Measurements from ENCODE around the gene NME7.

The NME7 gene

DNA sequence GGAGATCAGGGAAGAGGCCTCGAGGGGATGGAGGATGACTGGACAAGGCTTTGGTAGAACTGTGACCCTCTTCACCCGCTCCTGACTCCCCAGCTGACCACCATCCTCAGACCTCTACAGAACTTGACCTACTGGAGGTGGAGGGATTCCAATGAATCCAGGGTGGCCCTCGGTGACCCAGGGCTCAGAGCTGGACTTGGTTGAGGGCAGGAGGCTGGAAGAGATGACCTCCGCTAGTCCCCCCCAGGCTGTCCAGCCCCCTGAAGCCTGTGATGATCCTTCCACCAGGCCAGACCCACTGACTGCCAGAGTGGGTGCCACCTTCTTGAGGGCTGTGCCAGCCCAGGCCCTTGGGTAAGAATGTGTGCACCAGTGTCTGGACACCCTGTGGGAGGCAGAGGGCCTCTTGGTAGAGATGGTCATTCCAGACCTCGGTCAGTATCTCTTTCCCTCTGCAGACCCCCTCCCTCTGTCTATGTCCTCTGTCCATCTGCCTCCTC is 216.2 kb downstream of the NME7 start:
- no peak for DNase-seq (ENCODE audit: low spot score)

DNA sequence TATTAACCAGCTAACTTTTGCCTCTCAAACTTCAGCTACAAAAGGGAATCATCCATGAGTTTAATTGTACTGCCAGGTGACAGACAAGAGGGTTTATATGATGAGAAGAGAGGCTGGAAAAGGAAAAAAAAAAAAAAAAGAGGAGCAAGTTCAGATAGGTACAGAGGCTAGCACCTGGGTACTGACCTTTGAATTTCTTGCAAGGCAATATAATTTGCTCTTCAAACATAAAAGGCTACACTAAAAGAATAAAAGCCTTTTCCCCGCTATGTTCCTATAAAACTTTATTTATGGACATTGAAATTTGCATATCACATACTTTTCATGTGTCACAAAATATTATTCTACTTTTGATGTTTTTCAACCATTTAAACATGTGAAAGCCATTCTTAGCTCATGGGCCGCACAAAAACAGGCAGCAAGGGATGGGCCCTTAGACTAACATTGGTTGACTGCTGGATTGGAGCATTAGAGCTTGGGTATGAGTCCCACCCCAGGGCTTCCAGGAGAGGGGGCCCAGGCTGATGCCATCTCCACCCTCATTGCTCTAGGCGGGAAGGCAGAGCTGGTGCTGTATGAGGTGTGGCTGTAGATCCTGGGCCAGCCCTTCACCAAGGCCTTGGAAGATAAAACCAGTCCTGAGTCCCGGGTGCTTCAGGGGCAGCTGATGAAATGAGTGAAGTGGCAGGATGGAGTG is 216.8 kb downstream of the NME7 start:
- no peak for DNase-seq (ENCODE audit: low spot score)

DNA sequence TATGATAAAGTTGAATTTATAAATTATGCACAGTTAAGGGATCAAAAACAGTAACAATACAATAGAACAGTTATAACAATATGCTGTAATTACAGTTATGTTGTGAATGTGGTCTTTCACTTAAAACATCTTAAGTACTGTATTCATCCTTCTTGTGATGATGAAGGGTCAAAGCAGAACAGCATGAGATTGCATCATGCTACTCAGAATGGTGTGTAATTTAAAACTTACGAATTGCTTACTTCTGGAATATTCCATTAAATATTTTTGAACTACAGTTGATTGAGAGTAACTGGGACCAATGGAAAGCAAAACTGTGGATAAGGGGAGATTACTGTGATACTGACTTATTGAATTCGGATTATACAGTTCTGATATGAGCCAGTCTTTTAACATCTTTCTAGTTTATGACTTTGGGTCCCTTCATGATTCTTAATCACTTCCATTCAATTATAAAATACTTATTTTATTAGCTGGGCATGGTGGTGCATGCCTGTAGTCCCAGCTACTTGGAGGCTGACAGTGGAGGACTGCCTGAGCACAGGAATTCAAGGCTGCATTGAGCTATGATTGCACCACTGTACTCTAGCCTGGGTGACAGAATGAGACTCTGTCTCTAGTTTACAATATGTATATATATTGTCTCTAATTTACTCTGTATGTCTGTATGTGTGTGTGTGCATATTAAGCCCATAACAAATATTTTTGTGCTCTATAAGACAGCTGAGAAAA is 217.9 kb downstream of the NME7 start:
- DNase-seq (ENCODE audit: low spot score), result no peak

DNA sequence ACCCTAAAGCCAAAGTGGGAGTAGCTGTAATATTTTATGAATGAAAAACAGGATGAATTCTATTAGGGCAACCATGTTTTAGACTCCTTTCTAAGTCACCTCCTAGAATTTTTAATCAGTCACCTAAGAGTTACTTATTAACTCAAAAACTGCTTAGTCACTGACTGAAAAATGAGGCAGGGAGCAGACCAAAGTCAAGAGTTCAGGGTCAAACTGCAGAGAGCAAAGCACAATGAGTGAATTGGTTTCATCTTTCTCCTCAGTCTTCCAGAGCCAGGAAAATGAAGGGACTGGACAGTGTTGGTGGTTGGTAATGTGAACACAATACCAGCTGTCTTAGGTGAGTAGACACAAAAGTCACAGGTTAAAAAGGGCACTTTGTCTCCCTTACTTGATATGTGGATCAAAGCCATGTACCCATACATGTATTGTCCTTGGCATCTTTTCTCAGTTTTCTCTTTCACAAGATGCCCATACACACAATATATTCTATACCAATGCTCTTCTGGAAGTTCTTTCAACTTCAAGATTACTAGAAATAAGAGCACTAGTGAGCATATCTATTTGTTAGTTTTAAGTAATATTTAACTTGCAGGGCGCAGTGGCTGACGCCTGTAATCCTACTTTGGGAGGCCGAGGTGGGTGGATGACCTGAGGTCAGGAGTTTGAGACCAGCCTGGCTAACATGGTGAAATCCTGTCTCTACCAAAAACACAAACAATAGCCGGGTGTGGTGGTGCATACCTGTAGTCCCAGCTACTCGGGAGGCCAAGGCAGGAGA is 218.9 kb downstream of the NME7 start:
- no peak for DNase-seq (ENCODE audit: low spot score)

DNA sequence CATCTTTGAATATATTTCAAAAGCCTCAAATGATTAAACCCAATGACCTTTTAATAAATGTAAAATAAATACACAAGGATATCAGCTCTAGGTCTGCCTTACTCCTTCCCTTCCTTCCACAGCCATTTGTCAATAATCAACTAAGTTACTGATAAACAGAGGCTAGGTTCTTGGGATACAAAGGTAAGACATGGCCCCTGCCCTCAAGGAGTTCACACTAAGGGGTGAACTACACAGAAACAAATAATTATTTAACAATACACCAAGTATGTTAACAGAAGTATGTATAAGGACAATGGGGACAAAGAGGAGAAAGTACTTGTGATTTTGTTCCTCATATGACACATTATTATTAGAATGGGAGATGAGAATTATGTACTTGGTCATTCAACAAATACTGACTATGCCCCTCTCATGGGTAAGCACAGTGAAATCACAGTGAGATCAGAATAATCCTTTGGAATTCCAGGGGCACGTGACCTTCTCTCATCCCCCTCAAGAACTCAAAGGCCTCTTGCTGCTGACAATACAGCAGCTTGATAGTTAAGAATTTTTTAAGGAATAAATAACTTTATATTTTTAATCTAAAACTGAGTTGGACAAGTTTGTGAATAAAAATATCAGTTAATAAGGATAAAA is 220.9 kb downstream of the NME7 start:
- no peak for DNase-seq (ENCODE audit: low spot score)

DNA sequence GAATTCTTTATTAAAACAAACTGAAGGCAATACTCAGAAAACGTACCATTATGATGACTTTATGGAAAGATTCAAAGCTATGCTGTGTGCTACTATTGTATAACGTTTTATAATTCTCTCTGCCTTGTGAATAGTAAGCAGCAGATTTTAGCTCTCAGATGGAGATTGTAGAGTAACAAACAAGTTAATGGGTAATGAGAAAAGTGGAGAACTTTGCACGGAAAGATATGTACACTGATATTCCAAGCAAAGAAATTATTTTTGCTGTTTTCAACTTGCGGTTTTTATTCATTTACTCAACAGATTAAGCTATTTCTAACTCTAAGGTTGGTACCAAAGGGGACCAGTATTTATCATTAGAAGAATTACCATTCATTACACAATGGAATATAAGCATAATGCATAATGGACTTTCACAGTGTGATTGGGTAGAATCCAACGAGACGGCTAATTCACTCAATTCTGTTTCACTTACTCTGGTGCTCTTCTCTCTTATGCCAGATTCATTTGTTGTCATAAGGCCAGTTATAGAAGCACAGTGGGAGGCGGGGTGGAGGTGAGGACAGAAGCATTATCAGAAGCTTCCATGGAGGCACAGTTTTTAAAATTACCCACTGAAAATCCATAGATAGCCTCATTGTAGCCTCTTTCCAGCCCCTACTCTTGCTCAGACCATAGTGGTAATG is 222.5 kb downstream of the NME7 start:
- no peak for DNase-seq (ENCODE audit: low spot score)

DNA sequence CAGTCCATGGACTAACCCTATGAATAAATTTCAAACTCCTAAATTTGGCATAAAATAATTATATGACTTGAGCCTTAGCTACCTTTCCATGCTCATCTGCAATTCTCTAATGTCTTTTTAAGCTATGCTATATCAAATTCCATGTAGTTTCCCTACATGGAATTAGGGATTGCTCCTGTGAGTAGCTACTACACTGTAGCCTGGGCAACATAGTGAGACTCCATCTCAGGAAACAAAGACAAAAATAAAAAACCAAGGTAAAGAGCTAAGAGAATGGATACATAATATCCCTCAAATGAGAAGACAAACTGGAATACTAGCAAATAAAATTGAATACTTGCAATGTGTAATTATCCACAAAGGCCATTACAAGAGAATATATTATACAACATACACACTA is 223.6 kb downstream of the NME7 start:
- no peak for DNase-seq (ENCODE audit: low spot score)

DNA sequence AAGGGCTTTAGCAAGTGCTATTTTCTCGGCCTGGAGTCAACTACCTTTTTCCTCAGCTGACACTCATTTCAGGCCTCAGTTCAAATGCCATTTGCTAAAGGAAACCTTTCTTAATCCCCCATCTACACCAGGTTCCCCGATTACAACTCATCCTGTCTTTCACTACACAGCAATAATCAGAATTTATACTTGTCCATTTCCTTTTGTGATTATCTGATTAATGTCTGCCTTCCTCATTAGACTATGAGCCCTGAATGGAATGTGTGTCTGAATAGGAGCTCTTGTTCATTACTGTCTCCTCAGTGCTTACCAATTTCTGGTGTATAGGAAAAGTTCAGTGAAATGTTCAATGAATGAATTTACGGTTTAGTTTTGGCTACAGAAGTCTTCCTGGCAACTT is 224.3 kb downstream of the NME7 start:
- DNase-seq (ENCODE audit: low spot score), result no peak

DNA sequence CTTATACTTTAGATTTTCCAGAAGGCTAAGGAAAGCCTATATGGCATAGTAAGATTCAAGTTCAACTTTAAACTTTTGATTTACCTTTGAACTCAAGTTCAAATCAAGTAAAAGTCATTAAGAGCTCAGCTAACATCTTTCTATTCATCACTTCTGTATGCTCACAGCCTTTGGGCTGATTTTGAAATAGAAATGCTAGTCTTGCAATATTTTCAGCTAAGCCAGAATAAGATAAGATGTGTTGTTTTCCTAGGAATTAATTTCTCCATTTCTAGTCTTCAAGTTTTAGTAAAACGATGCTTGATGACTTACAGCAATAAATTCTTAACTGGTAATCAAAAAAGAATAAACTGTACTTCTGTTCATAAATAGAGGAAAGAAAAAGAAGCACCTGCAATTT is 225.5 kb downstream of the NME7 start:
- no peak for DNase-seq (ENCODE audit: low spot score)

DNA sequence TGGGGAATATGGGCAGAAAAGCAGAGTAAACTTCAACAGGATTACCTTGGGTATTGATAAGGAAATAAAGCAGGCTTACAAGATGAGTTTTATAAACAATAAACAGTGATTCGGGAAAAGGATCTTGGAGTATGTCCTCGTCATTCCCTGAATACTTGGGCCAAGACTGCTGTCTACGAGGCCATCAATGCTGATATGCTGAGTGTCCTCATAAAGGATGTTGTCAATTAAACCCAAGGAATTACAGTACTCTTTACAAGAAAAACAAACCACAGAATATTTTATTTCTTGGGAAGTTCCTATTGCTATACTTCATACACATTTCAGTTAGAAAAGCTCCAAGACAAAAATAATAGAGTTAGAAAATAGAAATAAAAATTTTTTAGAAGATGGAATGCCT is 226.2 kb downstream of the NME7 start:
- no peak for DNase-seq (ENCODE audit: low spot score)

DNA sequence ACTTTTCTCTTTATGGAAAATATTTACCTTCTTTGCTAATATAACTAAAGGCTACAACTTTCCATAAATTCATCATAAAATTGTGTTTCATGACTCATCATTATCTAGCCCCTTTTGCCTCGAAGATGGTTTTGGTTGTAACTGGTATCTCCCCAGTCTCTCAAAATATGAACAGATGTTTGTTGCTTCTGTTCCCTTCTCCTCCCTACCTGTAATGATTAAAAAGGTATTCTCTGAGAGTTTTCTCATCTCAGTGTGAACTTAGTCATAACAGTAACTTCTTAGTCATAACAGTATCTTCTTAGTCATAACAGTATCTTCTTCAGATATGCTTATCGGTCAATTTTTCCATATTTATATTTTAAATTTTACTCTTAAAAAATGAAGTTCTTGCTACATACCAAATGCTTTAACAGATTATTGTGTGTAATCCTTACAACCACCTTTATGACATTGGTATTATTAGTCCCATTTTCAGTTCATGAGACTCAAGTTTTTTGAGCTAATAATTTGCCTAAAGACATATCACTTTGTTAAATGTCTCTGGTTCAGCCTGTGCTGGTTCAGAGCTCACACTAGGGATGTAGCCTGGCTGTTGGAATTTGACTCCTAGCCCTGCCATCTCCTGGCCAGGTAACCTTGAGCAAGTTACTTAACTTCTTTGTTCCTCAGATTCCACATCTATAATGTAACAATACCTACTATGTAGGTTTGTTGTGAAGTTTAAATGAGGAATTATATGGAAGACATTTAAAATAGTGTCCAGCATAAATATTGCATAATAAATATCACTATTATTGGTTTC is 228.5 kb downstream of the NME7 start:
- DNase-seq (ENCODE audit: low spot score), result no peak

DNA sequence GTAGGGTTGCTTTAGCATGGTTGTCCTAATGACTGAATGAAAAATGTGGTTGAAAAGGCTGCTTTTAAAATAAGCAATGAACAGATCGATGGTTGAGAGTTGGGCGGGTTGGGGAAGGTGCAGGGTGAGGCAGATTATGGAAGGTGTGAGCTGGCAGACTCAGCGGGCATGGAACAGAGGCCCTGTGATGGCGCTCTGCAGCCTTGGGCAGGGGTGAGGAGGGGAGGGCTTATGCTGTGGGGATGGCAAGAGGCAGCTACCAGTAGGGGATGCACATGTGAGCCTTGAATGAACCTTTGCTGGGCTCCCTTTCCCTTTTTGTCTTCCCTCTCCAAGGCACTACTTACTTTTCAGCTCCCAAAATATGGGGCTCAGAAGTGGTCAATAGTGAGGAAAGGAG is 230.2 kb downstream of the NME7 start:
- DNase-seq (ENCODE audit: low spot score), result no peak

DNA sequence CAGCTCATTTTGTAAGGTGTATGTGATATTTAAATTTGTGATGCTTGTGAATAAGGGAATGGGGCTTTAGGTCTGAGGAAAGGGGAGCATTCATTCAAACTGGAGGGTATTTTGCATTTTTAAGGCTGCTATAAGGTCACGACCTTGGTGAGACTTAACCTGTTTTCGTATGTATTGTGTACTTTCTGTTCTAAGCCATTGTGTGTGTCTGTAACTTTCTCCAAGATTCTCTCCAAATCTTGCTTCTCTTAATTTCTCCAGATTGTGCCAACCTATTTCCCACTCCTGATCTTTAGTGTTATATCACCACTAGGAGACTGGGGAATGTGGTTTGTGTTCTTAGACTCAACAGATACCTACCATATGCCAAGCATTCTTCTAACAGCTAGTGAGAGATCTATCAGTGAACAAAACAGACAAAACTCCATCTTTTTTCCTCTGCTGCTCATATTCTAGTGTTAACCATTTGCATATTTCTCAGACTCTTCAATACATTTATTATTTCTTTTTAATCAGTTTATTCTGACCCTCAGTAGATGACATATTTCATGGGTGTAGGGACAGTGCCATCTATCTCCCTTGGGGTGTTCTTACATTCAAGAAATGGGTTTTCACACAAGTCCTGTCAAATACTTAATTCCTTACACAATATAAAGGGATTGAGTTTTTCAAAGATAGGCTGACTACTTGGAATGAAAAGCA is 233.6 kb downstream of the NME7 start:
- DNase-seq (ENCODE audit: low spot score), result no peak

DNA sequence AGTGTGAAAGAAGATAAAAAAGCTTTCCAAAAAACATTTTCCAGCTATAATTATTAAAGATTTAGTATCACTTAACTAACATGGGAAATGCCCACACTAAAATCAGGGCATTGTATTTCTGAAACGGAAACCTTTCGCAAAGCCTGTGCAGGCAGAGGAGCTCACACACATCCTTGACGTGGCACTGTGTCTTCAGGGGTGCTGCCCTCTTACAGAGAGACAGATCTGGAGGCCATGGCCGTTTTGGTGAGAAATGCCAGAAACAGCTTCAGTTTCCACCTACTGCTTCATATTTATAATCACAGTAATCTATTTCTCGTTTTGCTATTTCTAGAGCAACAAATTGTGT is 234.4 kb downstream of the NME7 start:
- DNase-seq (ENCODE audit: low spot score), result no peak

DNA sequence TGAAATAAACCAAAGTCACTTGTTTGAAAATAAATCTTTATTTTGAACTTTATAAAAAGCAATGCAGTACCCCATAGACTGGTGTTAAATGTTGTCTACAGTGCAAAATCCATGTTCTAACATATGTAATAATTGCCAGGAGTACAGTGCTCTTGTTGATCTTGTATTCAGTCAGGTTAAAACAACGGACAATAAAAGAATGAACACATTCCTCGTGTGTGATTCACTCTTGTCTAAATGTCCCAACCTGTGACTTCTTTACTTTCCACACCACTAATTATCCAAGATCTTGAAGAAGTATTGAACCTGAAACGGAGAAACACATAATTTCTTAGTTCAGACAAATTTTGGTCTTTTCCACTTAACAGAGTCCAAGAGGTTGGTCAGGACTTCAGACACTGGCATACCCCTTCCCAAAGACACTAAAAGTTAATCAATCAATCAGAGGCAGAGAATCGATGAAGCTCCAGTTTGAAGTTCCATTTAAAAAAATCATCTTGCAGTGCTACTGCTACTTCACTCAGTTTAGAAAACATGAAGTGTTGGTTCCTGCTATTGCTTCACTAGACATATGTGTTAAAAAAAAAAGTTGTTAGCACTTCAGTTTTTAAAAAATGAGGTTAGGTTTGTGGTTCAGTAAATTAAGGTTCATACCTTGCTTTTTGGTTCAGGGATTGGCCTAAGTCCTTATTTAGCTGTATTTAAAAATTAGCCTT is 234.9 kb downstream of the NME7 start:
- DNase-seq (ENCODE audit: low spot score), result no peak

DNA sequence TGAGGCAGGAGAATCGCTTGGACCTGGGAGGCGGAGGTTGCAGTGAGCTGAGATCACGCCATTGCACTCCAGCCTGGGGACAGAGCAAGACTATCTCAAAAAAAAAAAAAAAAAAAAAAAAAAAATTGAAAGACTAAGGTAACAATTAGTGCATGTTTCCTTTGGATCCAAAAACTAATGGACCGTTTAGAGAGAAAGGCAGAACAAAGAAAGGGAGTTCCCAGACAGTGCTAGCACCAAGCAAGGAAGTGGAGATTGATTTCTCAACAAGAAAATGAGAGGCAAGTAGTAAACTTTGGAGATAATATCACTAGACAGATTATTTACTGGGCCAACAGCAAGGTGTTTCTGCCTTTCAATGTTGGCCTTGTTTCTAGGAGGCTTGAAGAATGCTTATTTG is 236.9 kb downstream of the NME7 start:
- no peak for DNase-seq (ENCODE audit: low spot score)

DNA sequence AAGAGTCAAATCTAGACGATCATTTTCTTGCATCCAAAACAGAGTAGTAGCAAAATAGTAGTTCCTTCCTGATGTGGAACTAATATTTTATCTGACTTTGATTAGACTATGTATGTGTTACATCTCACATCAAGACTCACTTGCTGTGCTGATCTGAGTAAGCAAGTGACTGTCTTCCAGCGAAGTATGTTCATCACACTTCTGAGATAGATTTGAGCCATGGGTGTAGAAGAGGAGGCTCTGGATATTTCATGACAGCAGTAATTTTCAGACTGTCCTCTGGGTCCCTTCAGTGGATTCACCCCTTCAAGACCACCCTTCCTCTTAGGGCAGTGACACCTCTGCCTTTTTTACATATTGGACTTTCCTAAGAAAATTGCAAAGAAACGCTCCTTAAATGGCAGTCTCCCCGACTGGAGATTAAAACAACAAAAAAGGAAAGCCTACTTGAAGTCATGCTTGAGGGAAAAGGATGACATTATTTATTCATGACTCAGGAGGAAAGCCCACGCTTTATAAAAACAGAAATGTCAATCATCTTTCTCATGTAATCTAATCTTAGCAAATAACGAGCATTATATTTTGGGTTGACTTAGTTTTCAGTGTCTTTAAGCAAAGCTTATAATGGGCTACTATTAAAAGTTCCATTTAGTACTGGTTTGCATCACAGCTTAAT is 238.3 kb downstream of the NME7 start:
- no peak for DNase-seq (ENCODE audit: low spot score)

DNA sequence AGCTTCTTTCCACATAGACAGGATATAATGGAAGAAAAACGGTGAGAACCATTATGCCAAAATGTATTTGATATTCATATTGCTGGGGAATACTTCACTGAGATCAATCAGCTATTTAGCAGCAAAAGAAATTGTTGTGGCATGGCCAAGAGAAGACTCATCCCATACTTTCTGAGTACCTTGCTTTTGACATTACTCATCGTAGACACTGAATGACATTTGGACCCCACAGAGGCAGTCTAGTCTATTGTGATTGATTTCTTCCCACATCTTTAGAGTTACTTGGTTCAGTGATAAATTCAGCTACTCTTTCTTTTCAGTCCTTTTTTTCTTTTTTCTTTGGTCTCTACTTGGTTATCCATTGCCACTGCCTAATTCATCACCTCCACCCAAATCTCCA is 239.0 kb downstream of the NME7 start:
- no peak for DNase-seq (ENCODE audit: low spot score)

DNA sequence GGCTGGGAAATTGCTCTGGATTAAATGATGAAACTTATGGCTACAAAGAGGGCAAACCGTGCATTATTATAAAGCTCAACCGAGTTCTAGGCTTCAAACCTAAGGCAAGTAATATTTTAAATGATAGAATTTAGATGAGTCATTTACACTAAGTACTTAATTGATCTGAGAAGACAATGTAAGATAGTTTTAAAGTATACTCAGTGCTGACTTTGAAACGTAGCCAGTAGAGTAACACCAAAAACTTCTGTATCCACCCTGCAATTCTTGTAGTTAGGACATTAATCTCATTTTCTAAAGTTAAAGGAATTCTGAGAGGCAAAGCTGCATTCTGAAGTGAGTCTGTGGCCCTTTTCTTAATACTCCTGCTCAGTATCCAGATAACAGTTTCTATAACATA is 240.3 kb downstream of the NME7 start:
- no peak for DNase-seq (ENCODE audit: low spot score)

Data from left forelimb (tissue), 1 donor.